ENCODE results near the gene PARP14.
"Not testable (repeated sequence)": the region's sequence is repeated elsewhere in the genome, so short reads cannot be mapped to it uniquely, and the experiment has no call there.

PARP14 gene

DNA sequence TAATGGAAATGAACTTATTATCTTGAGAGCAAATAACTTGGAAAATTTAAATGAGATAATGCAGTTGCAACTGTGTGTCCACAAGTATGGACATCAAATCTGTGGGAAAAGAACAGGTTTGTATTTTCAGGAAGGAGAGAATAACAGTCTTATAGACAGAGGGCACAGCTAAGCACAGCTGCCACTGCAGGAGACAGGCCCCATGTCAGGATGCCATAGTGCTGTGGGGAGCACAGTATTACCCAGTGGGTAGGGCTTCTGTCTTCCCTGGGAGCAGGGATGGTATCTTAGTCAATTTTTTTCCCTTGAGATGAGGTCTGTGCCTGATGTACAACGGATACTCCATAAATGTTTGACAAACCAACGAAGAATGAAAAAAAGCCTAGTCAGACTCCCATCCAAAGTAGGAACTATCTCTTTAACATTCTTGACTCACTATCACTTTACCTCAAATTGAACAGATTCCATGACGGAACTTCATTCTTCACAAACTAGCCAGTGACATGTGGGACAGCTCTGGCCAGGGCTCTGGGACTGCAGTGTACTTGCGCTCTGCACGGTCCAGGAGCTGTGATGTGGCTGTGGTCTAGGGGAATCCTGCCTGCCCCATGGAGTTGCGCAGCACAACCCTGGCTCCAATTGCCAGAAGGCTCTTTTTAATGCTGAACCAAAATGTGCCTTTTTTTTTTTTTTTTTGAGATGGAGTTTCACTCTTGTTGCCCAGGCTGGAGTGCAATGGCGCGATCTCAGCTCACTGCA is 48.3 kb downstream of the PARP14 start:
- in situ Hi-C loops (cut with HindIII; ENCODE audit: low pct_ligation_motif_present, low sequenced_read_pairs), result no loop called here
- Histone ChIP-seq H3K27me3 (replicated peaks) (no peaks in the 10 kb centered on the region), H3K36me3 (replicated peaks) (no peaks in the 10 kb centered on the region), H3K4me3 (ENCODE audit: low read depth, low read length) (no peak overlapping the region), H3K27ac (no peak overlapping the region)
- TF ChIP-seq, protein P1, sequence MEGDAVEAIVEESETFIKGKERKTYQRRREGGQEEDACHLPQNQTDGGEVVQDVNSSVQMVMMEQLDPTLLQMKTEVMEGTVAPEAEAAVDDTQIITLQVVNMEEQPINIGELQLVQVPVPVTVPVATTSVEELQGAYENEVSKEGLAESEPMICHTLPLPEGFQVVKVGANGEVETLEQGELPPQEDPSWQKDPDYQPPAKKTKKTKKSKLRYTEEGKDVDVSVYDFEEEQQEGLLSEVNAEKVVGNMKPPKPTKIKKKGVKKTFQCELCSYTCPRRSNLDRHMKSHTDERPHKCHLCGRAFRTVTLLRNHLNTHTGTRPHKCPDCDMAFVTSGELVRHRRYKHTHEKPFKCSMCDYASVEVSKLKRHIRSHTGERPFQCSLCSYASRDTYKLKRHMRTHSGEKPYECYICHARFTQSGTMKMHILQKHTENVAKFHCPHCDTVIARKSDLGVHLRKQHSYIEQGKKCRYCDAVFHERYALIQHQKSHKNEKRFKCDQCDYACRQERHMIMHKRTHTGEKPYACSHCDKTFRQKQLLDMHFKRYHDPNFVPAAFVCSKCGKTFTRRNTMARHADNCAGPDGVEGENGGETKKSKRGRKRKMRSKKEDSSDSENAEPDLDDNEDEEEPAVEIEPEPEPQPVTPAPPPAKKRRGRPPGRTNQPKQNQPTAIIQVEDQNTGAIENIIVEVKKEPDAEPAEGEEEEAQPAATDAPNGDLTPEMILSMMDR (IDR thresholded peaks at IDR 0.05; ENCODE audit: low read depth, low read length, missing control alignments), result no peak
- no peak for DNase-seq

DNA sequence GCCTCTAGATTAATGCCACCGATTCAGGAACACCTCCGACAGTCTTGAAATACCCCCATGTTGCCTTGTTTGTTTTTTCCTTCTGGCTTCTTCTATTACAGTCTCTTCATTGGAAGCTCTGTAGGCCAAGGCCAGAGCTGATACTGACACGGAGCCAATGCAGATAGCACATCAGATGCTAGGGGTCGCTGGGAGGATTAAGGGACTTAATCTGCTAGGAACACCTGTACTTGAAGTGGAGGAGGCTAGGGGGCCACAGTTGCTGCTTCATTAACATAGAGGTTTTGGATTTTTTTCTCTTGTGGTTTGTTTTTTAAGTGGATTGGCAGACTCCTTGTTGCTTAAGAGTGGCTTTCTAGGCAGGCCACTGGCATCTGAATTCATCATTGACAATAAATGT is 49.6 kb downstream of the PARP14 start:
- no peaks in the 10 kb centered on the region for H3K36me3 ChIP-seq (replicated peaks)
- TF ChIP-seq, protein P1 (IDR thresholded peaks at IDR 0.05; ENCODE audit: low read depth, low read length, missing control alignments), result no peak
- in situ Hi-C loops (cut with HindIII; ENCODE audit: low pct_ligation_motif_present, low sequenced_read_pairs), result no loop called here
- no peak for DNase-seq
- H3K4me3 ChIP-seq (ENCODE audit: low read depth, low read length), result no peak overlapping the region
- no peaks in the 10 kb centered on the region for H3K27me3 ChIP-seq (replicated peaks)
- no peak overlapping the region for H3K27ac ChIP-seq

DNA sequence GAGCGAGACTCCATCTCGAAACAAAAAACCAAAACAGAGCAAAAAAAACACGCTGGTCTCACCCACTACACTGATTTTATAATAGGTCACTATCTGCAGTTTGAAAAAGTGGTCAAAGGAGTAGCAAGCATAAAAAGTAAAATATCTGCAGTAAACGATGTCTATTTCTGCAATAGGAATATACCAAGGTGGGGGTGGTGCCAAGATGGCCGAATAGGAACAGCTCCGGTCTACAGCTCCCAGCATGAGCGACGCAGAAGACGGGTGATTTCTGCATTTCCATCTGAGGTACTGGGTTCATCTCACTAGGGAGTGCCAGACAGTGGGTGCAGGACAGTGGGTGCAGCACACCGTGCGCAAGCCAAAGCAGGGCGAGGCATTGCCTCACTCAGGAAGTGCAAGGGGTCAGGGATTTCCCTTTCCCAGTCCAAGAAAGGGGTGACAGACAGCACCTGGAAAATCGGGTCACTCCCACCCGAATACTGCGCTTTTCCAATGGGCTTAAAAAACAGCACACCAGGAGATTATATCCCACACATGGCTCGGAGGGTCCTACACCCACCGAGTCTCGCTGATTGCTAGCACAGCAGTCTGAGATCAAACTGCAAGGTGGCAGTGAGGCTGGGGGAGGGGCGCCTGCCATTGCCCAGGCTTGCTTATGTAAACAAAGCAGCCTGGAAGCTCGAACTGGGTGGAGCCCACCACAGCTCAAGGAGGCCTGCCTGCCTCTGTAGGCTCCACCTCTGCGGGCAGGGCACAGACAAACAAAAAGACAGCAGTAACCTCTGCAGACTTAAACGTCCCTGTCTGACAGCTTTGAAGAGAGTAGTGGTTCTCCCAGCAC is 52.3 kb downstream of the PARP14 start:
- H3K27ac ChIP-seq; DNase-seq; H3K36me3 ChIP-seq (replicated peaks); H3K27me3 ChIP-seq (replicated peaks); H3K4me3 ChIP-seq (ENCODE audit: low read depth, low read length); in situ Hi-C loops (cut with HindIII; ENCODE audit: low pct_ligation_motif_present, low sequenced_read_pairs): not testable (repeated sequence)

DNA sequence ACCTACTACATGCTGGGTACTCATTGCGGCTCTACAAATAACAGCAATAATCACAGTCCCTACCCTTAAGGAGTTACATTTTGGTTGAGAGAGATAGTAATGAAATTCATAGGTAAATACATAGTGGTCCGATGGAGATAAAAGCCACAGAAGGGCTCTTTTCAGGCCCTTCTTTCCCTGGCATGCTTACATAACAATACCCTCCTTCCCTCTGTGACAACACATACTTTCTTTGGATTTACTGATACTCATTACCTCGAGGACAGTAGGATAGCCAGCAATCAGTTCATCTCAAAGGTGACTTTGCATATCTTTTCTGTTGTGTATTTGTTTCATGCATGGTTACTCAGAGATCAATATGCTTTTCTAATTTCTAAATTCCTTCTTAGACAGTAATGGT is 58.5 kb downstream of the PARP14 start:
- Histone ChIP-seq H3K36me3 (replicated peaks) (no peaks in the 10 kb centered on the region), H3K27ac (no peak overlapping the region), H3K4me3 (ENCODE audit: low read depth, low read length) (no peak overlapping the region), H3K27me3 (replicated peaks) (no peaks in the 10 kb centered on the region)
- no peak for DNase-seq
- TF ChIP-seq, protein P1 (IDR thresholded peaks at IDR 0.05; ENCODE audit: low read depth, low read length, missing control alignments), result no peak
- in situ Hi-C loops (cut with HindIII; ENCODE audit: low pct_ligation_motif_present, low sequenced_read_pairs), result no loop called here

DNA sequence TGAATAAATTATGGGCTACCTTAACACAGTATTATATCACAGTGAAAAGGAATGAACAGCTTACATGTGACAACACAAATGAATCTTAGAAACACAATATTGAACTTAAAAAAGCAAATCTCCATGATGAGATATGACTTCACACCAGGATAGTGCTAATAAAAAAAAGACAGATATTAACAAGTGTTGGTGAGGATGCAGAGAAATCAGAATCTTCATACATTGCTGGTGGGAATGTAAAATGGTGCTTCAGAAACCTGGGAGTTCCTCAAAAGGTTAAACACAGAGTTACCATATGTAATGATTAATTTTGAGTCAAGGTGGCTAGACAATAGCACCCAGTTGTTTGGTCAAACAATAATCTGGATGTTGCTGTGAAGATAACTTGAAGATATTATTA is 61.6 kb downstream of the PARP14 start:
- Histone ChIP-seq H3K27me3 (replicated peaks) (no peaks in the 10 kb centered on the region), H3K4me3 (ENCODE audit: low read depth, low read length) (no peak overlapping the region), H3K36me3 (replicated peaks) (no peaks in the 10 kb centered on the region), H3K27ac (no peak overlapping the region)
- DNase-seq, result no peak
- in situ Hi-C loops (cut with HindIII; ENCODE audit: low pct_ligation_motif_present, low sequenced_read_pairs), result no loop called here
- TF ChIP-seq, protein P1 (IDR thresholded peaks at IDR 0.05; ENCODE audit: low read depth, low read length, missing control alignments), result no peak

DNA sequence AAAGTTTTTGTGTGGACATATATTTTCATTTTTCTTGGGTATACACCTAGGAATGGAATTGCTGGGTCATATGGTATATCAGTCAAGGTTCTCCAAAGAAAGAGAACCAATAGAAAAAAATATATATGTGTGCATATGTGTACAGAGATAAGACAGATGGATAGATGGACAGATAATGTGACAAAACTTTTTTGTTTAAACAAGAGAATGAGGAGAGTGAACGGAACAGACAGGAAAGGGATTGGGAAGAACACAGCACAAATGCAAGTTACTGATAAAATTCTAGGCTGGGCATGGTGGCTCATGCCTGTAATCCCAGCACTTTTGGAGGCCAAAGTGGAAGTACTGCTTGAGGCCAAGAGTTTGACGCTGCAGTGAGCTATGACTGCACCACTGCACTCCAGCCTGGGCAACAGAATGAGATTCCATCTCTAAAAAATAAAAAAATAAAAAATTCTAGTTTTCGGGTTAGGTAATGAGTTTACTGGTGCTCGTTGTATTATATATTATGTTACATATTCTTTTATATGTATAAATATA is 63.0 kb downstream of the PARP14 start:
- Histone ChIP-seq H3K4me3 (ENCODE audit: low read depth, low read length) (no peak overlapping the region), H3K27ac (no peak overlapping the region), H3K27me3 (replicated peaks) (no peaks in the 10 kb centered on the region), H3K36me3 (replicated peaks) (no peaks in the 10 kb centered on the region)
- DNase-seq, result no peak
- in situ Hi-C loops (cut with HindIII; ENCODE audit: low pct_ligation_motif_present, low sequenced_read_pairs), result no loop called here
- TF ChIP-seq, protein P1 (IDR thresholded peaks at IDR 0.05; ENCODE audit: low read depth, low read length, missing control alignments), result no peak
